ENCODE results near the gene NUMBL.

- TF ChIP-seq EZH2 (IDR thresholded peaks at IDR 0.05; ENCODE audit: insufficient read depth, poor library complexity, severe bottlenecking) = no peak
- no peak for TF ChIP-seq EZH2phosphoT487 (IDR thresholded peaks at IDR 0.05; ENCODE audit: insufficient read depth, low read depth)
Measured at GRCh38 chr19:40621966-40622772, 68.3 kb downstream of the NUMBL start.

Data from GM23248 (cell line).